GM18861 (cell line): ENCODE measurements around the gene PAX6.

Source experiments
- ATAC-seq: cut with Tn5 transposase; IDR thresholded peaks from one replicate; pipeline ENCODE4 v1.9.1; 2021; ENCODE audit not compliant: unreplicated experiment

Gene PAX6

DNA sequence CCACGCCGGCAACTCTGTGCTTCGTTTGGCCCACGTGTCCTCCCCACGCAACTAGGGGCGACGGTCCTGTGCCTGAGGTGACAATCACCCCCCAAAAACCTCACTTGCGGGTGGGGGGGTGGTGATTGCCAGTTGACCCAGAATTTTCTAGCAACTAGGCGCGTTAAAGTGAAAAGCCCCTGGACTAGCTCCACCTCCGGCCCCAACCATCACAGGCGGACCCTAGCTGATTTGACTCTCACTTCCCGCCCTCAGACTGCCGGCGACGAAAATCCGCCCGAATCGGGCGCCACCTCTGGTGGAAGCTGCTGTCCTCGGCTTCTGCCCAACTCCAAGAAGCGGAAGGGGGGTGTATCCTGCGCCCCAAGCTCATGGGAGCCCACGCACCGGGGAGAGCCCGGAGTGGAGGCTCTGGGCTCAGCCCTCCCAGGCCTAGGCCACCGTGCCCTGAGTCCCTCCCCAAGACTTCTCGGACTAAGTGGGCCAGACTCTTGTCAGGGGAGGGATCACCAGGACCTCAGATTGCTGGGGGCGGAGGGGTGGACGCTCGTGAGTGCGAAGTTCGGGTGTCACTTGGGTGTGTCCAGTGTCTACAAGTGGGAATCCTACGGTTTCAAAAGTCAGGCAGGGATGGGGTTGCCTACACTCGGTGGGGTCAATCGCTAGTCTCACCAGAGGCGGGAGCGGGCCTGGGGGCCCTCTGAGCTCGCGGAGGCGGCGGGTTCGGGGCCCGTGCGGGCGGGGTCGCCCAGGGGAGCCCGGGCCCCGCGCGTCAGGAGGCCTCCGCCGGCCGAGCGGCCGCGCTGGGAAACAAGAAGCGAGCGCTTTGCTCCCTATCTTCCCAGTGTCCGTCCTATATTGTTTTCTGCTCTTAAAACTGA is 12.3 kb downstream of the PAX6 start:
- ATAC-seq: no peak

DNA sequence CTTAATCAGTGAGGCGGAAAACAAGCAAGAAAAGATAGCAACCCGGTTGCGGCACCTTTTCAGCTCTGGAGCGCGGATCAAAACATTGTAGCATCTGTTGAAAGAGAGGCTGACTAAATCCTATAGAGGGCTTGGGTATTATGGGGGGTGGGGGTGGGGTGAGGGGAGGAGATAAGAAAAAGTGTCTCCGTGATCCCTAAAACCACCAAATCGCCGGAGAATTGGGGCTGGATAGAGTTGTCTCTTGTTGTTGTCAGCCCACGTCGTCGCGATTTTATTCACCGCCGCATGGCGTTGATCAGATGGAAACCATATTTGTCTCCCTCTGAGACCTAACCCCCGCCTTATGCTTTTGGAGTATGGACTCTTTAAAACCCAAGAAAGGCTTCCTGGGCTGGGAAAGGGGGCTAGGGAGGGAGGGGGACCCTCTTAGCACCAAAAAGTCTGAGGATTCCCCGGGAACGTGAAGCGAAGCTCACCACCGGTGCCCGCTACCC is 13.0 kb downstream of the PAX6 start:
- no peak for ATAC-seq

DNA sequence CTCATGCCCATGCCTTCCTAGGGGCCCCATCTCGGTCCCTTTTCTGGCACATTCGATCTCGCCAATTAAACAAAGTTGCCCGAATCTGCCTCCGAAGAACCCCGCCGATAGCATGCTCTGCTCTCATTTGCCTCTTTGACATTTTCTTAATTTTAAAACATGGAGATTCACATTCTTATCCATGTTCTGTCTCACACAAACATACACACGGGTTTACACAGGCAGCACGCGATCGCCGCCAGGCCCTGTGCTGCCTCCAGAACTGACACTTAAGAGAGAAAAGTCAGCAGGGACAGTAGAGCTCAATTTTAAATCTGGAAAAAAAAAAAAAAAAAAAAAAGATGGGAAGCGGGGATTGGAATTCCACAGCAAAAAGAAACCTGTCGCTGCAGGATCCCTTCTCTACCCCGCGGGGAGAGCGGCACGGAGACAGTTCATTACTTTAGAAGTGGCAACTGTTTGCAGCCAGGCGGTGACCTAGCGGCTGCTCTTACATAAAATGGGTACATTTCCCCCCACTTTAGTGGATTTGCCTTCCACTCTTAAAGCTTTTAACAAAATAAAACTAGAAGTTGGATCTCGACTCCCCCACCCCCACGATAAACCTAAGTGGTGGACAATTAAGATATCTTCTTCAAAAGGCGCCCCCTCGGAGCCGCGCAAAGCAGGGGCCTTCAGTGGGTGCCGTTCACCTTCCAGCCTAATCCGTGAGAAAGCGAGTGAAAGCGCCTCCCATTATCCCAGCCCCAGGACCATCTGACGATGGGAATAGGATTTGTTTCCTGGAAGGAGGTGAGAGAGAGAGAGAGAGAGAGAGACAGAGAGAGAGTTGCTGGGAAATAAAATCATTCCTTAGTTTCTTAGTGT is 13.7 kb downstream of the PAX6 start:
- no peak for ATAC-seq

GRCh38 chr11:31796499-31797189 is 14.5 kb downstream of the PAX6 start:
- no peak for ATAC-seq

DNA sequence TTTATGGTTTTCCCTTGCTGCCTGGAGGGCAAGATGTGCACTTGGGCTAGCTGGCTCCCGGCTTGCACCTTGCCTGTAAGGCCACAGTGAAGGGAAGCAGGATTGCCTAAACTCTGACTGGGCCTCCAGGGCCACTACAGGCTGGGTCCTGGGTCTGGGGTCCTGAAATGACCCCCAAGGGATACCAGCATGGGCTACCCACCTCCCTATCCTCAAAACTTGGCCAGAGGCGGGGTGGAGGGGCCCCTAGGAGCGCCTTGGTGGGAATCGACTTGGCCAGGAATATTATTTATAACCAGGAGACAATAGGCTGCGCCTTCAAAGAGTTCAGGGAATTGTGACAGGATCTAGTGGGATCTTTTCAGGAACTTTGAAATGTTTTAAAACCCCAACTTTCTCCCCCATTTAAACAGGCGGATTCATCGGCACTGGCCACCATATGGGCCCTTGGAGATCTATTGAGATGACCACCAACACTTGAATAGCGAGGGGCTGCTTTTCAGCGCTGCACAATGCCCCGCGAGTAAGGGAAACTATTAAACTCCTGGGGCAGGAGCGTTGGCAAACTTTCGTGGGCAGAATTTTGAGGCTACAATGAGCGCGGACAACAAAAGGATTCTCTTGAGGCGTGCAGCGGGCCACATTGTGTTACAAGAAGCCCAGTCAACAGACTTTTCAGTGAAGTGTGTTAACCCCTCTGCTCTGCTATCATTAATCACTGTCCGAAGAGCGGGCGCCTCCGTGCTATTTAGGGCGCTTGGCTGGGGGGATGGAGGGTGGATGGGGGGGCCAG is 15.2 kb downstream of the PAX6 start:
- no peak for ATAC-seq

DNA sequence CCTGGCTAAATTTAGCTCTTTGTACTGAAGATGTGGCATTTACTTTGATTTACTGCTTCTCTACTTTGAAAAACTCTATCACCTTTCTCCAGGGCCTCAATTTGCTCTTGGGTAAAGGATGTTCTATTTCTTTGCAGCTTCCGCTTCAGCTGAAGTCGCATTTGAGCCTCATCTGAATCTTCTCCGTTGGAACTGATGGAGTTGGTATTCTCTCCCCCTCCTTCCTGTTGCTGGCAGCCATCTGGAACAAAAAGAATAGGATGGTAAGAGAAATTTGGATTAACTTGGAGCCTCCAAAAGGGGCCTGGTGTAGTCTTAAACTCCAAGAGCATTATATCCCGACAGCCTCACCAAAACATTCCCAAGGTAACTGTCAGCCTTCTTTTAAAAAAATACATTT is 16.6 kb downstream of the PAX6 start:
- ATAC-seq: no peak

DNA sequence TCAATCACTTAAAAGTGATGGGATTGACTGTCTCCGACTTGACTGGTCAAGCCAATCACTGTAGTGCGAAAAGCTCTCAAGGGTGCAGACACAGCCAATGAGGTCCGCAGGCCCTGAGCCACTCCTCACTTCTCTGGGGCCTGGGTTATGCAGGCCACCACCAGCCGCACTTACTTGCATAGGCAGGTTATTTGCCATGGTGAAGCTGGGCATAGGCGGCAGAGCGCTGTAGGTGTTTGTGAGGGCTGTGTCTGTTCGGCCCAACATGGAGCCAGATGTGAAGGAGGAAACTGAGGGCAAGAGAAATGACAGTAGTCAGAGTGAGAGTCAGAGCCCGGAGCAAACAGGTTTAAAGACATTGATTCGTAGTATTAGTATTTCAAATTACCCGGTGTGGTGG is 17.9 kb downstream of the PAX6 start:
- no peak for ATAC-seq

DNA sequence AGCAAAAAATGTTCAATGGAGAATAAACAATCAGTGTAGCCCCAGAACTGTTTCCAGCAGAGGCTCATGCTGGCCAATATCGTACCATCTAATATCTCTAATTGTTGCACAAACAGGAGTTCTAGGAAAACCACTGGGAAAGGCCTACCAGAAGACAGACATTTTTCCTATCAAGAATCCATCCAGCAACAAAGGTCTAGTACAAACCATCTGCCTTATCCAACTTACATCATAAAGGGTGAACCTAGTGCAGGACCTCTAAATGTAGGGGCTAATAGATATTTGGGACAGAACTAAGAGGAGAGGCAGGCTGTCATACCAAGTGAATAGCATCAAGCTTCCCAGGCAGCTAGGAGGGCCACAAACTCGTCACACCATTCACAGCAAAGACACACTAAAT is 18.7 kb downstream of the PAX6 start:
- no peak for ATAC-seq

GRCh38 chr11:31792036-31792435 is 19.1 kb downstream of the PAX6 start:
- ATAC-seq: no peak

DNA sequence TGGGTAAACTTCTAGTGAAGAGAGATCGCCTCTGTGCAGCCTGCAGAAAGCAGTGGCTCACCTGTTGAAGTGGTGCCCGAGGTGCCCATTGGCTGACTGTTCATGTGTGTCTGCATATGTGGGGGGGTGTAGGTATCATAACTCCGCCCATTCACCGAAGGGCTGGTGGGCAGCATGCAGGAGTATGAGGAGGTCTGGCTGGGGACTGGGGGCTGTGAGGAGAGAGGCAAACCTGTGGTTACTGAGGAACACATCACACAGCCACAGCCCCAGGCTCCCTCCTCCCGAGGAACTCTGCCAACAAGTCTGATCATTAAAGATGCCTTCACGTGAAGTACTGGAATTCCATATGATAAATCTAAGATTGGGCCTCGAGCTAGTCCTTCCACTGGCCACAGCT is 20.5 kb downstream of the PAX6 start:
- ATAC-seq: no peak

DNA sequence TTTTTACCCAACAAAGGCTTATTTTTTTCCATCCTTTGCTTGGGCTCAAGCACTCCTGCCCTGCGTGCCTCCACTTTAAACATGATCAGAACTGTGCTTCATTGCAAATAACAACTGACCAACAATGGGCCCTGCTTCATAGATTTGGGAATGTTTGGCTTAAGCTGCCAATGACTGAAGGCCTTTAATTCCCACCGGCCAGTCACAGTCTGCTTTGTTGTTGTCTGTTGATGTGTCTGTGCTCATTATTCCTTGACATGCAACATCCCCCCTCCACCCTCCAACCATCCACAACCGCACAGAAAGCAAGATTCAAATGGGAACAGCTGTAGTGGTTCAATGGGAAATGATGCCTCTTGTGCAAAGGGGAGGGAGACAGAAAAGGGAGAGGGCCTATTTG is 23.0 kb downstream of the PAX6 start:
- no peak for ATAC-seq

- no peak for ATAC-seq
Measured at GRCh38 chr11:31786996-31787685, 24.0 kb downstream of the PAX6 start.

- no peak for ATAC-seq
Measured at GRCh38 chr11:31784611-31785010, 26.5 kb downstream of the PAX6 start.

DNA sequence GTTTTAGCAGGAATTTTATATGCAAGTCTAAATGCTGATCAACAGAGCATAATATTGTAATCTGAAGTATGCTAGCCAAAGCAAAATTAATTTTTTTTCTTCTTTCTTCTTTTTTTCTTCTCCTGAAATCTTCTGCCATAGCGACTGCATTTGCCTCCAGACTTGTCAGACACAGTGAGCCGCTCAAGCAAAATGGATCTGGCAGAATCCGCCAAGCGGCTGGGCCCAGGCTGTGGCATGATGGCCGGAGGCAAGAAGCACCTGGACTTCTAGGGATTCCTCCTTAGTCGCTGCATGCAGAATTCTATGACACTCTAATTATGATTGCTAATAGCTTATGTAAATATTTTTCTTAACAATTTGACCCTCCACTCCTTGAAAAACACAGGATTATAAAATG is 27.9 kb downstream of the PAX6 start:
- ATAC-seq: no peak

GRCh38 chr11:31782257-31782656 is 28.9 kb downstream of the PAX6 start:
- no peak for ATAC-seq

DNA sequence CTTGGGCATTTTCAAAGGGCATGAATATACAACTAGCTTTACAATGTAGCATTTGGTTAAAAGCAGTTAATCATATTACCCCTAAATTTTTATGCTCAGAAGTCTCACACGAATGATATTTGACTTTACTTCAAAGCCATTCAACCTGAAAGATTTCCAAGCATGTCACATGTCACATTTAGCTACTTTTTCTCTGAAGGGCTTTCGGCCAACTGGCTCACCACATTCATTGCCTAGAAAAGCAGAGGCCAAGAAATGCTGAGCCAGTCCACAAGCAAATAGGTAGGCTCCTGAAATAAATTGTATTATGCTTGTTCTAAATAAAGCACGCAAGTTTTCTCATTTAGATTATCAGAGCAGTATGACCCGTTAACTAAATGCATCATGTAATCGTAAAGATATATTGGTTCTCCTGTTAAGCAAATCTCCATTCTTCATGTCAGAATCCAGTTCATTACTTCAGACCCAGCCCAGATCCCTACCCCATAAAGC is 30.6 kb downstream of the PAX6 start:
- ATAC-seq: no peak

GRCh38 chr11:31780078-31780477 is 31.0 kb downstream of the PAX6 start:
- ATAC-seq: no peak

DNA sequence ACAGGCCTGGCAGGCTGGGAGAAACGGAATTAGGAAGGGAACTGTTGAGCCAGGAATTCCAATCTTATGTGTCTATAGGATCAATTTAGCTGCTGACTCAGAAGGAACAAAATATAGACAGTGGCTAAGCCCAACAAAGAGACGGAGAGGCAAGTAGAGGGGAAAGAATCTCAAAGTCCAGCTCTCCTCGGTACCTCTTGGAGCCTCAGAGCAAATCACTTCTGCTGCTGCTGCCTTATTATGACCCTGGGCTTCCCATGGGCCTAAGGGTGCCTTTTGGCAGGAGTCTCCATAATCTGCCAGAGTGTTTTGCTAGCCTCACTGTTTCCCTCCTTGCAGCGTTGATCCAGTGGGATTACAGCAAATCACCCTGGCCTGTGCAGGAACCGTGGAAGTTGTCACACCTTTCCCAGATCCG is 31.7 kb downstream of the PAX6 start:
- ATAC-seq: no peak

- ATAC-seq: no peak
Measured at GRCh38 chr11:31772412-31772811, 38.7 kb downstream of the PAX6 start.
